Measurements from ENCODE around the gene C2orf76. TPM values are rescaled to one million over a fixed set of nuclear protein-coding genes. Genes with fewer than 3 reads are reported as not detected.

The C2orf76 gene
- total RNA-seq, 3 donors from 2014 or later (not counting 1 experiment from before 2014, with no cell fraction given): 14.1 to 21.9 (median 20.5) TPM

DNA sequence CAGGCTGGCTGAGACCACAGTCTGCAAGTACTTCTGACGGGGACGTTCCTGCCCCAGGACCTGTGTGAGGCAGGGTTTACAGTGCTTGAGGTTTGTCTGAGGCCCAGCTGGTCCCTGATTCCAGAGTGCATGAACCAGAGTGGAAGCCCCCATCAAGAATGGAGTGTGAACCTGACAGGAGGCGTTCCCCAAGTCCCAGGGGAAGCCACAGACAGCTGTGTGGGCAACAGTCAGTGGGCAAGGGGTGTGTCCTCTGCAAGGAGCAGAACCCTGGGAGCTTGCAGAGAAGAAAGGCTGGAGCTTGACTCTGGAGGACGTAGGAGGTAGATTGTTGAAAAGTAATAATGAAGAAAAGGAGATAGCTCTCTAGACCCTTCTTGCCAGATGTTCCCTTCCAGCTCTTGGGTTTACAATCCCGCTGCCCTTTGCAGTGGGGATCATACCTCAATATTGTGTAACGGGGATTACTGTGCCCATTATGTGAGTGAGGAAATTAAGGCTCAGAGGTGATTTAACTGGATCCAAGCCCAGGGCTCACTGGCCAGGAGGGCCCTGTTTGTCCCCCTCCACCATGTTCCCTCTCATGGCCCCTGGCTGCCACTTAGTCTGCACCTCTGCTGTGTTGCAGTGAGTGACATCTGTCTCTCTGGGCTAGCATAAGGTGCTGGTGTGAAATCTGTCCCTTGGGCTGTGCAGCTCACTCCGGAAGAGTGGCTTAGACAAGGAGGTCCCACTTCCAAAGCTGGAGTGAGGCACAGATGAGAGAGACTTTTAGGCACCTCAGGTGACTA, 6.3 kb upstream of the C2orf76 start:
- peaks cover 3% of the 10 kb centered on the region in 2 donors for H3K9me3 Mint-ChIP-seq
- peaks cover 51% of the 10 kb centered on the region for H3K36me3 Mint-ChIP-seq
- peak in 1 of 3 donors; percentile 21 for ATAC-seq
- H3K4me1 Mint-ChIP-seq: peaks cover 17 to 33% of the 10 kb centered on the region in 2 donors
- peaks cover 8% of the 10 kb centered on the region for H3K9me3 ChIP-seq (ENCODE audit: control insufficient read depth, insufficient read depth, low read length)
- DNase-seq: no peak
- H3K4me1 ChIP-seq (ENCODE audit: control insufficient read depth, insufficient read depth, low read length): peaks cover 8% of the 10 kb centered on the region
- H3K27me3 Mint-ChIP-seq (ENCODE audit: low read depth in 2 of 2): no peaks in the 10 kb centered on the region
- H3K27ac Mint-ChIP-seq: peak overlapping the region in 1 of 2 donors; percentile 20
- intact Hi-C loops (cut with micrococcal nuclease): no loop called here
- no peaks in the 10 kb centered on the region for H3K27me3 ChIP-seq (ENCODE audit: control insufficient read depth, insufficient read depth, low read length)
- no peak overlapping the region for H3K4me3 Mint-ChIP-seq
- peaks cover 46% of the 10 kb centered on the region for H3K36me3 ChIP-seq (ENCODE audit: control insufficient read depth, insufficient read depth, low read length)
- no peak overlapping the region for H3K4me3 ChIP-seq (ENCODE audit: low read length)
- no peak overlapping the region for H3K27ac ChIP-seq (ENCODE audit: low read length)
- TF ChIP-seq, protein P1, sequence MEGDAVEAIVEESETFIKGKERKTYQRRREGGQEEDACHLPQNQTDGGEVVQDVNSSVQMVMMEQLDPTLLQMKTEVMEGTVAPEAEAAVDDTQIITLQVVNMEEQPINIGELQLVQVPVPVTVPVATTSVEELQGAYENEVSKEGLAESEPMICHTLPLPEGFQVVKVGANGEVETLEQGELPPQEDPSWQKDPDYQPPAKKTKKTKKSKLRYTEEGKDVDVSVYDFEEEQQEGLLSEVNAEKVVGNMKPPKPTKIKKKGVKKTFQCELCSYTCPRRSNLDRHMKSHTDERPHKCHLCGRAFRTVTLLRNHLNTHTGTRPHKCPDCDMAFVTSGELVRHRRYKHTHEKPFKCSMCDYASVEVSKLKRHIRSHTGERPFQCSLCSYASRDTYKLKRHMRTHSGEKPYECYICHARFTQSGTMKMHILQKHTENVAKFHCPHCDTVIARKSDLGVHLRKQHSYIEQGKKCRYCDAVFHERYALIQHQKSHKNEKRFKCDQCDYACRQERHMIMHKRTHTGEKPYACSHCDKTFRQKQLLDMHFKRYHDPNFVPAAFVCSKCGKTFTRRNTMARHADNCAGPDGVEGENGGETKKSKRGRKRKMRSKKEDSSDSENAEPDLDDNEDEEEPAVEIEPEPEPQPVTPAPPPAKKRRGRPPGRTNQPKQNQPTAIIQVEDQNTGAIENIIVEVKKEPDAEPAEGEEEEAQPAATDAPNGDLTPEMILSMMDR (IDR thresholded peaks at IDR 0.05): no peak
- 91% methylated on average over 7 of the region's 7 CpGs for WGBS (ENCODE audit: insufficient coverage)

DNA sequence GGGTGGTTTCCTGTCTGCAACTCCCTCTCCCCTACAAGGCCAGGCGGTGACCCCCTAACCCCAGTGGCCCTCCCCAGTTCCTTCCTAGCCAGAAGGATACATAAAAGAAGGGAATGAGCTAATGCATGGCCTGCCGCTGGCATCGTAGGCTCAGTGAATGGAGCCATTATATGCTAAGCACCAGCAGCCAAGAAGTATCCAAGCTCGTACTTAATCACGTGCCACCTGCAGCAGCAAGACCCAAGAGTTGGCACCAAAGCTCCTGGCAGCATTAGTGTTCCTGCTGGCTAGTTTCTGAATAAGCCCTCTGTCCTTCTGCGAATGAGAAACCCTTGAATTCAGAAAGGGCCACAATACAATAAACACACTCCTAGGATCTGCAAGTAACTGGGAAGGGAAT, 4.5 kb upstream of the C2orf76 start:
- no peak overlapping the region for H3K27ac ChIP-seq (ENCODE audit: low read length)
- Mint-ChIP-seq H3K36me3 (peaks cover 51% of the 10 kb centered on the region), H3K27me3 (ENCODE audit: low read depth in 2 of 2) (no peaks in the 10 kb centered on the region), H3K4me3 (no peak overlapping the region), H3K9me3 (peaks cover 3% of the 10 kb centered on the region in 2 donors), H3K4me1 (peaks cover 31 to 52% of the 10 kb centered on the region in 2 donors), H3K27ac (no peak overlapping the region)
- ATAC-seq: no peak
- 97% methylated on average over 6 of the region's 6 CpGs for WGBS (ENCODE audit: insufficient coverage)
- intact Hi-C loops (cut with micrococcal nuclease): no loop called here
- TF ChIP-seq, protein P1 (IDR thresholded peaks at IDR 0.05): no peak
- H3K4me1 ChIP-seq (ENCODE audit: control insufficient read depth, insufficient read depth, low read length): peaks cover 17% of the 10 kb centered on the region
- no peaks in the 10 kb centered on the region for H3K27me3 ChIP-seq (ENCODE audit: control insufficient read depth, insufficient read depth, low read length)
- H3K36me3 ChIP-seq (ENCODE audit: control insufficient read depth, insufficient read depth, low read length): peaks cover 46% of the 10 kb centered on the region
- DNase-seq: no peak
- peaks cover 8% of the 10 kb centered on the region for H3K9me3 ChIP-seq (ENCODE audit: control insufficient read depth, insufficient read depth, low read length)
- H3K4me3 ChIP-seq (ENCODE audit: low read length): no peak overlapping the region

DNA sequence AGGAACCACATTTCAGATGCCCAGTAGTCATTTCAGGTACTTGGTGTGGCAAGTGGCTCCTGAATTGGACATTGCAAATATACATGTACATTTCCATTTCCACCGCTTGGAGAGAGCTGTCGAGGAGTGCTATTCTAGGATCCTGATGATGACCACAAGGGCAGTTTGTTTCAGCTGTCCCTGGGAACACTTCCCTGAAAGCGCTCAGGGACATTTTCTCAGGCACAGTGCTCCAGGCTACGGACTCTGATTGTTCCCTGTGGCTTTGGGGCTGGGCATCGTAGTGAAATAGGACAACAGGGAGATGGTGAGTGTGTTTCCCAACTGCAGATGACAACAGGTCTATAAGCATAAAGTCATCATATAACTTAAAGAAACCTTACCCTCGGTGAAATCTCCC, 3.2 kb upstream of the C2orf76 start:
- intact Hi-C loops (cut with micrococcal nuclease): loop anchor here (10.0 kb wide), 1 partner anchor 1555 kb away; the partner anchor contains the start of gene DDX18
- H3K4me3 ChIP-seq (ENCODE audit: low read length): no peak overlapping the region
- H3K36me3 Mint-ChIP-seq: peaks cover 46% of the 10 kb centered on the region
- peaks cover 3% of the 10 kb centered on the region in 2 donors for H3K9me3 Mint-ChIP-seq
- peaks cover 44 to 64% of the 10 kb centered on the region in 2 donors for H3K4me1 Mint-ChIP-seq
- DNase-seq (no peak), ATAC-seq (no peak)
- no peak overlapping the region for H3K27ac ChIP-seq (ENCODE audit: low read length)
- no peaks in the 10 kb centered on the region for H3K27me3 Mint-ChIP-seq (ENCODE audit: low read depth in 2 of 2)
- 98% methylated on average over 4 of the region's 6 CpGs for WGBS (ENCODE audit: insufficient coverage)
- no peak overlapping the region for H3K27ac Mint-ChIP-seq
- H3K27me3 ChIP-seq (ENCODE audit: control insufficient read depth, insufficient read depth, low read length): no peaks in the 10 kb centered on the region
- peaks cover 46% of the 10 kb centered on the region for H3K36me3 ChIP-seq (ENCODE audit: control insufficient read depth, insufficient read depth, low read length)
- H3K4me3 Mint-ChIP-seq: no peak overlapping the region
- TF ChIP-seq, protein P1 (IDR thresholded peaks at IDR 0.05): no peak
- H3K9me3 ChIP-seq (ENCODE audit: control insufficient read depth, insufficient read depth, low read length): peaks cover 8% of the 10 kb centered on the region
- peaks cover 25% of the 10 kb centered on the region for H3K4me1 ChIP-seq (ENCODE audit: control insufficient read depth, insufficient read depth, low read length)
